ENCODE measurements around the gene DGLUCY. TPM values are rescaled to one million over a fixed set of nuclear protein-coding genes. Genes with fewer than 3 reads are reported as not detected.
"Not testable (repeated sequence)": the region's sequence is repeated elsewhere in the genome, so short reads cannot be mapped to it uniquely, and the experiment has no call there.

The DGLUCY gene
- total RNA-seq, 1 experiment from 2014 or later = 33.8 TPM

DNA sequence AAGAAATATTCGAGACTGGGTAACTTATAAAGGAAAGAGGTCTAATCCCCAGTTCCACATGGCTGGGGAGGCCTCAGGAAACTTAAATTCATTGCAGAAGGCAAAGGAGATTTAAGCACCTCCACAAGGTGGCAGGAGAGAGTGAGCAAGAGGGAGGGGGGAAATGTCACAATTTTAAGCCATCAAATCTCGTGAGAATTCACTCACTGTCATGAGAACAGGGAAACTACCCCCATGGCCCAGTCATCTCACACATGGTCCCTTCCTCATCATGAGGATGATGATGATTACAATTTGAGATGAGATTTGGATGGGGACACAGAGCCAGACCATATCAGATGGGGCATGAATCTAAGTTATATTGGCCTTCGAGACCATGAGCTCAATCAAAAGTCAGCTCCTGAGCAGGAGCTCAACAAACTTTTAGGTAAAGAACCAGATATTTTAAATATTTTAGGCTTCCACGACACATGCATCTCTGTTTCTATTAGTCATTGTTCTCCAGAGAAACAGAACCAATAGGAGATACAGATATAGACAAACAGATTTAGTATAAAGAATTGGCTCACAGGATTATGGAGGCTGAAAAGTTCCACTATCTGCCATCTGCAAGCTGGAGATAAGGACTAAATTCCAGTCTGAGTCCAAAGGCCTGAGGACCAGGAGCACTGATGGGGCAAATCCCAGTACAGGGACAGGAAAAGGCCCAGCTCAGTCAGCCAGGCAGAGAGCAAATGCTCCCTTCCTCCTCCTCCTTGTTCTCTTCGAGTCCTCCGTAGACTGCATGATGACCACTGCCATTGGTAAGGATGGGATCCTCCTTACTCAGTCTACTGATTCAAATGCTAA lies 24.9 kb downstream of the DGLUCY start:
- DNase-seq (ENCODE audit: low spot score) = peak; percentile 37

DNA sequence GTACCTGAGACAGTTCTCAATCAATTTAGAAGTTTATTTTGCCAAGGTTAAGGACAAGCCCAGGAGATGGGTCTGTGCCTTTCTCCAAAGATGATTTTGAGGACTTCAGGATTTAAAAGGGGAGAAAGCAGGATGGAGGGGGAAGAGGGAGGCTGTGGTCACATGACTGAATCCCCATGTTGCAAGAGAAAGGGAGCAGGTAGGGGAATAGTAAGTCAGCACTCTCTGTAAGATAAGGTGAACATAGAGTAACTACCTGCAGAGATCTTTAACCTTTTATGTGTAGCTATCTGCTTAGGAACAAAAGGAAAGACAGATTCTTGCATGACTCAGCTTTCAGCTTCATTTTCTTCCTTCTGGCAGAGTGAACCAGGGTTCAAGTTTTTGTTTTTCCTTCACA lies 25.9 kb downstream of the DGLUCY start:
- no peak for DNase-seq (ENCODE audit: low spot score)

DNA sequence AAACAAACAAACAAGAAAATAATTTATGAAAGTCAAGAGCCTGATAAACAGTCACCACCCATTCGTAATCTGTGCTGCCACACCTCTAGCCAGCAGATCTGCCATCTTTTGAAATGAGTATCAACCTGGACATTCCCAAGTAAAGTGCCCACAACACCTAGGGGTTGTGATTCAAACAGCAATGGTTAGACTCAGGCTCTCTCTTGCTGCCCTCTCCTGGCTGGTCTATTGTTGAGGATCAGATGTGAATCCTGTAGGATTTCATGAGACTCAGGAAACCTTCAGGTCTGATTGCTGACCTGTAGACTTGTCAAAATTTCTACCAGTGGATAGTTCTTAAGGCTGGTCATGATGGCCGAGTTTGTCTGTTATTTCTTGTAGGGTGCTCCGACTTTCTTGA lies 26.8 kb downstream of the DGLUCY start:
- DNase-seq (ENCODE audit: low spot score) = peak; percentile 29

DNA sequence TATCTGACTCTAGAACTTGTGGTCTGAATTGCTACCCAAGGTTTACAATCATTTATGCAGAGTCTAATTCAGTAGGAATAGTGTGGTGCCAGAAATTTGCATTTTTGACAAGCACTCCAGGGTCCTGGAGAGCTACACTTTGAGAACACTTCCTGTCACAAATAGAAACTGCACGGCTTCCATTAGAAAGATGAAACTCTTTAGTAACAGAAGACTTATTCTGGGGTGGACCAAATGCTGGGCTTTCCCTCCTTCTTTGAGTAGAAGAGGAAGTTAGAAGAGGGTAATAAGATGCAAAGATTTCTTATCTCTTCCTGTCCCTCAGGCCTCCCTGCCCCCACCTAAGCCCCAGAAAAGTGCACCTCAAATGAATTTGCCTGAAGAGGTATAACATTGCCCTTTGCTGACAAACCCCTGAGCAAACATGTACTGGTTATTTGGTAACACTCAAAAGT lies 28.4 kb downstream of the DGLUCY start:
- no peak for DNase-seq (ENCODE audit: low spot score)

DNA sequence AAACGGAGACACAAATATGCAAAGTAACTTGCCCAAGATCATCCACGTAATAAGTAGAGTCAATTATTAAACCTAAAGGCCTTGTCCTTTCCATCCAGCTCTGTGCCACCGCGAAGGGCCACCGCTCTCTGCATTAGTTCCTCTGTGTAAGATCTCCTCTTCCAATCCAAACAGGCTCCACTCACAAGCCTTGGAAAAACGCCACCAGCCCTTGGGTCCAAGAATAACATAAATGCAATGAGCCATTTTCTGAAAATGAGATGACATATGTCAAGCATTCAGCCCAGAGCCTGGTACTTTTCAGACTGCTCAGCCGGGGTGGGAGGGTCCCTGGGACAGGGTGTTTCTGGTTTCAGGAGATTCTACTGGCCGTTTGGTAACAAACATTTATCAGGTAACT lies 30.0 kb downstream of the DGLUCY start:
- DNase-seq (ENCODE audit: low spot score) = no peak

DNA sequence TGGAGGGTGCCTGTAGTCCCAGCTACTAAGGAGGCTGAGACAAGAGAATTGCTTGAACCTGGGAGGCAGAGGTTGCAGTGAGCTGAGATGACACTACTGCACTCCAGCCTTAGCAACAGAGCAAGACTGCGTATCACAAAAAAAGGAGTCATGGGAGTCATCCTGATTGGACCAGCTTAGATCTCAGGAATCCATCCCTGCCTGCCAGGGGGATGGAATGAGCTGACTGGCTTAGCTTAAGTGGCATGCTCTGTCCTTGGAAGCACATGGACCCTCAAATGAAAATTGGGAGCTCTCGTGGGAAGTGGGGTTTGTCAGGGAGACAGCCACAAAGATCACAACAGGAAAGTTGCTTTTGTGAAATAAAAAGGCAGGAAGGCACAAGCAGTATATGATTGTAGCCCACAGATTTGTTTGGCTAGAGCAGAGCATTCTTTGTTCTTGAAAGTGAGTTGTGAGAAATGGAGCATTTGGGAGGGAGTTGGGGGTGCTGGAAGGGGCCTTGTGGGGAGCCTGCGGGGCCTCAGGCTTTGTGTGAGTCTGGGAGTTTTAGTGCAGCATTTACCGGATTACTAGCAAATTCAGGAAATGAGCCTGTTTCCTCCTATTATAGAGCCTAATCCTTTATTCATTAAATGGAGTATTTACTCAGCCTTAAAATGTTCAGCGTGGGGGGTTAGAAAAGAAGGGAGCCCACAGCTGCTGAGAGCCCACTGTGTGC lies 30.7 kb downstream of the DGLUCY start:
- no peak for DNase-seq (ENCODE audit: low spot score)

DNA sequence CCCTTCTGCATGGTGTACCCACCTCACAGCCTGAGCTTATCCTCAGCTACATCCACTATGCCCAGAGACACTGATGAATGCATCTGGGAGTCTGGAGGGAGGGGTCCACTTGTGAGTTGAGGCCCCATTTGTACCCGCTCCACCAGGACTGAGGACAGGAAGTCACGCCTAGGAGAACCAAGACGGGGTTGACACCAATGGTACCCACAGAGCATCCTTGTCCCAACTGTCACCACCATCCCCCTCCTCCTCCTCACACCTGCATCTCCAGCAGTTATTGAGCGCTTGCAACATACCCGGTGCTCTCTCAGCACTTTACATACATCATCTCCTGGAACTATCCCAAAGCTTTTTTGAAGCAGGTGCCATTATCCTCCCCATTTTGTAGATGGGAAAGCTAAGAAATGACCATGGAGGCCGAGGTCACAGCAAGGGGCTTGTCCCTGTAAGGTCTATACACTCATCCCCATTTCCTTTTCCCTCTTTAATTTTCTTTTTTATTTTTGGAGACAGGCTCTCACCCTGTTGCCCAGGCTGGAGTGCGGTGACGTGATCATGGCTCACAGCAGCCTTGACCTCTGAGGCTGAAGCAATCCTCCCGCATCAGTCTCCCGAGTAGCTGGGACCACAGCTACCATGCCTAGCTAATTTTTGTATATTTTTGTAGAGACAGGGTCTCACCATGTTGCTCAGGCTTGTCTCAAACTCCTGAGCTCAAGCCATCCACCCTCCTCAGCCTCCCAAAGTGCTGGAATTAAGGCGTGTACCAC lies 31.7 kb downstream of the DGLUCY start:
- DNase-seq (ENCODE audit: low spot score) = no peak

DNA sequence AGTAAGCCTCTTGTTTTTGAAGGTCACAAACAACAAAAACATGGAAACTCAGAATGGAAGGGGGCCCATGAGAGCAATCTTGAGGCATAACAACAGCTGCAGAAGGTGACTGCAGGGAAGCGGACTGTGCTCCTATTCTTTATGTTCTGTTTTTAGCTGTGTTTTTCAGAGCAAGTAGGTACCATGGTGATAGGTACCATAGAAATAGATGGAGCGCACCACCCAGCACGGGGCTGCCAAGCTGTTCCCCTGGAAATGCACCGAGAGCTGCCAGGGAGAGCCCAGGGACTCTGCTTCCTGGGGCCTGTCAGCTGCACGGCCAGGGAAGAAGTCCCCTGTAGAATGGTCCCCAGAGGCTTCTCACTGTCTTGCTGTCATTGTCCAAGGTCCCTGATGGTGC lies 32.8 kb downstream of the DGLUCY start:
- no peak for DNase-seq (ENCODE audit: low spot score)

DNA sequence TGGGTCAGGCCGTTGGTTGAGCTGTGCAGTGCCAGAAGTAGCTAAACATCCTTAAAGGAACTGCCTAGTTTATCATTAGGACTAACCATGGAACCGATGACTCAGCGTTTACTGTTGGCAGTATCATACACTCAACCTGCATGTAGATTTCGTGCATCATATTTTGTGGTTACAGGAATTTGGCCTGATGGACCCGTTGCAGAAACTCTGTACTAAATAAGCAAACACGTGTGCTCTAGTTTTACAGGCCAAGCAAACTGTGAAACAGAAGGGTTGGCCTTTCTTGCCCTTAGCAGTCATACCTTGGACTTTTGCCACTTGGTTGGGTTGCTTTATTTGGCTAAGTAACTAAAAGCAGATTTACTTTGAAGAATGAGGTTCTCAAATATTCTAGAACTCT lies 35.6 kb downstream of the DGLUCY start:
- peak; percentile 99 for DNase-seq (ENCODE audit: low spot score)

DNA sequence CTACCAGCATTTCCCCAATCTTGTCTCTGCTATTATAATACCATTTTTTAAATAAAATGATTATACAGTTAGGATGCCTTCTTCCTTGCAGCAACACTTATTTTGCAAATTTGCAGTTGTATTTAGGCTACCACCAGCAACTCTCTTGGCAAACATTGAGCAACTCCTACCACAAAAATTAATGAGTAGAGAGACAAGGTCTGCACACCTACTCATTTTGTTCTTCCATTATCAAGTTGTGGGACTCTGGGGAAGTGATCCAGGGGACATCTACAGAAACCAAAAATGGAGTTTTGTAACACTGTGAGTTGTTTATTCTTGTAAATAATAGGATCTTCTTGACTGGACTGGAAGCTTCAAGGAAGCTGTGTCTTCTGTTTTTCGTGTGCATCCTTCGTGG lies 38.6 kb downstream of the DGLUCY start:
- DNase-seq (ENCODE audit: low spot score) = no peak

DNA sequence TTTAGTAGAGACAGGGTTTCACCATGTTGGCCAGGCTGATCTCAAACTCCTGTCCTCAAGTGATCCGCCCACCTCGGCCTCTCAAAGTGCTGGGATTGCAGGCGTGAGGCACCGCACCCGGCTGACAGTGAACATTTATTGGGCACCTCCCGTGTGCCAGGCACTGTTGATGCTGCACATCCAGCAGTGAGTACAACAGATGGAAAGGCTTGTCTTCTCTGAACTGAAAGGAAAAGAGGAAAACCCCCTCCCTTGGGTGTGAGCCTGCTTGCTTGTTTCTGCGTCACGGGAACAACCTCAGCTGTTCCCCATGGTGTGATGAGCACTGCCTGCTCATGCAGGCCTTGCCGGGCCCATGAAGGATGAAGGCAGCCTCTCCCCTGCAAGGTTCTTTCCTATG lies 39.5 kb downstream of the DGLUCY start:
- DNase-seq (ENCODE audit: low spot score) = no peak

DNA sequence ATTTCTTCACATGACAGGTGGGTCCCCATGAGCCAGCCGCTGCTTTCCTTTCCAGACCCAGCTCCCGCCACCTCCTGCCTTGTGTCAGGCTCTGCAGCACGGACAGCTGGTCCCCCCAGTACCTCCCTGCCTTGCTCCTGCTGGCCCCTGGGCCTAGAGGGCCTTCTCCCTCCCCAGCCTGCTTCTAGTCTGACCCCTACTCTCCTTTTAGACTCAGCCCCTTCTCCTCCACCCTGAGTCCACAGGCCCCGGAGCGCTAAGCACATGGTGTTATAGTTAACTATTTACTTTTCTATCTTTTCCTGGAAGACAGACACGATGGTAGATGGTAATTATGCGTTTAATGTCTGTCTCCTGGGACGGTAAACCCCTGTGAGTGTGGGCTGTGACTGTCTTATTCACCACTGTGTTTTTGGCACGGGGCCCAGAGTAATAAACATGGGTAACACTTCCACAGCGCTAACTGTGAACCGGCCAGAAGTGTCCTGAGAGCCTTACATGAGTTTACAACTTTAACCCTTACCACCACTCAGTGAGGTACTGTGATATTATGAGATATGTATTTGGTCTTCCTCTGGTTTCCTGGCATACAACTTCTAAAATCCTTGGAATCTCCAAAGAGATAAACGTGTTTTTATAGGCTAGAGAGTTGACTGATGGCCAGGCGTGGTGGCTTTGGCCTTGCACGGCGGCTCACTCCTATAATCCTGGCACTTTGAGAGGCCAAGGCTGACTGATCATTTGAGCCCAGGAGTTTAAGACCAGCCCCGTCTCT lies 41.2 kb downstream of the DGLUCY start:
- peak; percentile 76 for DNase-seq (ENCODE audit: low spot score)

DNA sequence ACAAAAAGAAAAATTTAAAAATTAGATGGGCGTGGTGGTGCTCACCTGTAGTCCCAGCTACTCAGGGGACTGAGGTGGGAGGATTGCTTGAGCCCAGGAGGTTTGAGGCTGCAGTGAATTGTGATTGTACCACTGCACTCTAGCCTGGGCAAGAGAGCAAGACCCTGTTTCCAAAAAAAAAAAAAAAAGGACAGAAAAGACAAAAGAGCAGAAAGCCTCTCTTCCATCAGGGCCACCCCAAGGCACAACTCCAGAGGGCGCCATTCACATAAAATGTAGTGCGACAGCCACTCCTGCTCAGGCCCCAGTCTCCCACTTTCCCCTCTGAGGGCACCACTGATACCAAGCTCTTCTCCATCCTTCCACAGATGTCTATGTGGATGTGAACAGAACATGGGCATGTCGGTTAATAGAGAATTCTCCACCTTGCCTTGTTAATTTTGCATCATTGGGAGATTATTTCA lies 41.8 kb downstream of the DGLUCY start:
- DNase-seq (ENCODE audit: low spot score) = no peak

DNA sequence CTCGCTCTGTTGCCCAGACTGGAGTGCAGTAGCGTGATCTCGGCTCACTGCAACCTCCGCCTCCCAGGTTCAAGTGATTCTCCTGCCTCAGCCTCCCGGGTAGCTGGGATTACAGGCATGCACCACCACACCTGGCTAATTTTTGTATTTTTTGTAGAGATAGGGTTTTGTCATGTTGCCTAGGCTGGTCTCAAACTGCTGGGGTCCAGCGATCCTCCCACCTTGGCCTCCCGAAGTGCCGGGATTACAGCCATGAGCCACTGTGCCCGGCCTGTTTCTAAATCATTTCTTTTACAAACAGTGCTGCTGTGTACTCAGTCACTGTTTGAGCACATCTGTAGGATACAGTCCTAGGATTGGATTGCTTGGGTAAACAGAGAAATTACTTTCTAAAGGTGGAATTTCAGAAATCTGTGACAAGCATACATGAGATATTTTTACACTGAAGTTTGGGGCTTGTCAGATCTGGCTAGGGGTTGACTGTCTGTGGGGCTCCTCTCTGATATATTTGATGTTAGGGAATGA lies 42.3 kb downstream of the DGLUCY start:
- DNase-seq (ENCODE audit: low spot score) = not testable (repeated sequence)

DNA sequence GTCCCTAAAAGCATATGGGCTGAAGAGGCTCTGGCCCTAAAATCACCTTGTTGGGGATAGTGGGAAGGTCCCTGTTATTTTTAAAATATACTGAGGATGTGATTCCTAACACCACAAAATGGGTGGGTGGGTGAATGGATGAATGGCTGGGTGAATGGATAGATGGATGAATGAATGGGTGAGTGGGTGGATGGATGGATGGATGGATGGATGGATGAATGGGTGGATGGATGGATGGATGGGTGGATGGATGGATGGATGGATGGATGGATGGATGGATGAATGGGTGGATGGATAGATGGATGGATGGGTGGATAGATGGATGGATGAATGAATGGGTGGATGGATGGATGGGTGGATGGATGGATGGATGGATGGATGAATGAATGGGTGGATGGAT lies 43.0 kb downstream of the DGLUCY start:
- not testable (repeated sequence) for DNase-seq (ENCODE audit: low spot score)

DNA sequence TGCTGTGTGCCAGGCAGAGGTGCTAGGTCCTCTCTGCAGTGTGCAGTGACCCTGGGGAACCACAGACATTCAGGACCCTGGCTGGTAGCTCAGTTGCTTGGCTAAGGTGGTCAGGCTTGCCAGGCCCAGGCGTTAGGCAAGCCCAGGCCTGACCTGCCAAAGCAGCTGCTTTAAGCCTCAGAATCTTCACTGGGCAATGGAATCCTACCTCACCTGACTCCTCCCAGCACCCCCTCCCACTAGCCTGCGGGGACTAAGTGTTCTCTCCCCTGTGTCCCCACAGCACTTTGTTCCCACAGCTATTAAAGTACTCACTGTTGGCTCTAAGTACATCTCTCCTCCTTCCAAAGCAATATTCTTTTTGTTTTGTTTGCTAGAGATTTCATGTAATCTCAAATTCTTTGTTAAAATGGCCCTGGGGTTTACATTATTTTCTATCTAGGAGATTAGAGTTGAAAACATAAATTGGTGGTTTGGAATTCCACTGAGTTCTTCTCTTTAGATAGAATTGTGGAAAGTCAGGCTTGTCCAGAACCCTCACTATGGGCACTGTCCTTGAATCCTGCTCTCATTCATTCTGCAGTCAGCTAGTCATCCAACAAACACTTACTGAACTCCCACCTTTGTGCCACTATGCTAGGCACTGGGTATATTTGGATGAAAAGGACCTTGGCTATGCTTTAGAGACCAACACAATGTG lies 44.4 kb downstream of the DGLUCY start:
- no peak for DNase-seq (ENCODE audit: low spot score)

DNA sequence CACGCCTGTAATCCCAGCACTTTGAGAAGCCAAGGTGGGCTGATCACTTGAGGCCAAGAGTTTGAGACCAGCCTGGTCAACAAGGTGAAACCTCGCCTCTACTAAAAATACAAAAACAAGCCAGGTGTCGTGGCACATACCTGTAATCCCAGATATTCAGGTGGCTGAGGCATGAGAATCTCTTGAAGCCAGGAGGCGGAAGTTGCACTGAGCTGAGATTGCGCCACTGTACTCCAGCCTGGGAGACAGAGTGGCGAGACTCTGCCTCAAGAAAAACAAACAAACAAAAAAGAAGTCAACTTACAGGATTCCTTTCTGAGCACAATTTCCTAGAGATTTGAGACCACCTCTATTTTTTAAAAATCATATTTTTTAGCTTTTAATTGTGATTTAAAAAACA lies 45.3 kb downstream of the DGLUCY start:
- DNase-seq (ENCODE audit: low spot score) = no peak

DNA sequence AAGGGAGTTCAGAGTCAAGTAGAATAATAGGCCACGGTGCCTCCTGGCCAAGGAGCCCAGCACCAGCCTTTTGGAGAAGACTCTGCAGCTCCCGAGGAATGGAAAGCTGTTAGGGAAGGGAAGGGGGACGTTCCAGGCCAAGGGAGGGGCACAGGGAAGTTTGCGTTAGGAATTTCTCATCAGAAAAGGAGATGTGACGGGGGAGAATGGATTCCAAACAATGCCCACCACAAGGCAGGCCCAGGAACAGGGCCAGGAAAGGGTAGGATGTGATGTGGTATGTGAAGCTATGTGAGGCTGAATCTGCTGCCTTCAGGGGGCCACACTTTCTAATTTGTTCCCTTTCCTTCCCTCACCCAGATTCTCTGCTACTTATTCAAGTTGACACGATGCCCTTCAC lies 46.0 kb downstream of the DGLUCY start:
- DNase-seq (ENCODE audit: low spot score) = no peak

DNA sequence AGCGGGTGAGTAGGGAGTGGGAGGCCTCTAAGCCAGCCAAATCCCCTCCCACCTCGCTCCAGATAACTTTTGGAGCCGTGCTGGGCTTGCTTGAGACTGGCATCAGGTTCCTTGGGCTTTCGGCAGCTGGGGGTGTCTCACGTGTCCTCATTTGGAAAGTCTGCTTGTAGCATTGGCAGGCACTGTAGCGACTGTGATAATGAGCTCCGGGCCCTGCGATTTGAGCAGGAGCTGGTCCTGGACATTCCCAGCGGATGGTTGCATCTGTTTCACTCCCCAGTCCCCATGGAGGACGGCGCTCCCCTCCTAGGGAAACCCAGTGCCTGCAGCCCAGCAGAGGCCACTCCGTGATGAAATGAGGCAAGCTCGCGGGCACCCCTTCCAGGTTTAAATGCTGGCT lies 49.4 kb downstream of the DGLUCY start:
- DNase-seq (ENCODE audit: low spot score) = no peak

DNA sequence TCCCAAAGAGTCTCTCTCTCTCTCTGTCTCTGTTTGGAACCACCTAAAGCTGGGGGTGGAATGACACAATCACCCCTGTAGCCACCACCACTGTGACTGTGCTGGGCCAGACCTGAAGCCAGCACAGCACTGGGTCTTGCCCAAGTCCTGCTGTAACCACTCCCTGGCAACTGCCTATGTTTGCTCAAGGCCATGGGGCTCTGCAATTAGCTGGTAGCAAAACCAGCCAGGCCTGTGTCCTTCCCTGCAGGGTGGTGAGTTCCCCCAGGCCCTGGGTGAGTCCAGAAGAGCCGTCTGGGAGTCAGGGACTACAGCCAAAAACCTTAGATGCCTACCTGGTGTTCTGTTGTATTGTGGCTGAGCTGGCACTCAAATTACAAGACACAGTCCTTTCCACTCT lies 50.8 kb downstream of the DGLUCY start:
- DNase-seq (ENCODE audit: low spot score) = no peak

DNA sequence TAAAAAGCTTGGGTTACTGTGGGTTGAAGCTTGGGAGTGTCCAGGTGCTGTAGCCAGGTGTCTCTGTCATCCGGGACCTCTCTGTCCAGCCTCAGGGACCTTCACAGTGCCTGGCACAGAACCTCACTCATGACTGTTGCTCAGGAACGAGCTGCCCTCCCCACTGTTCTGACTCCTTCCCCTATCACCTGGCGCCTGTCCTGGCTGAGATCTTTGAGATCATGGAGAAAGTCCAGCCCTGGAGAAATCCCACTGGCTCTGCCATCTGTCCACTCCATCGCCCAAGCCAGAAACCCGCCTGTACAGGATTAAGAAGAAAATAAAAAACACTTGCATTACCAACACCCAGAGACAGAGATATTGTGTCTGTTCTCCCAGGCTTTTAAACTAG lies 53.5 kb downstream of the DGLUCY start:
- no peak for DNase-seq (ENCODE audit: low spot score)
